HepG2 (cell line): ENCODE results near the gene ANO1. TPM values are rescaled to one million over a fixed set of nuclear protein-coding genes. Genes with fewer than 3 reads are reported as not detected.
A peak's percentile ranks its signal among the peaks of the same experiment; 100 is the strongest.

Experiments
- KDM5B ChIP-seq: sonication (generic); formaldehyde crosslinking; IDR thresholded peaks from 2 replicates; pipeline ENCODE4 v1.4.0; 2020; ENCODE audit warnings: missing genetic modification reagents, mild to moderate bottlenecking, borderline replicate concordance
- KLF6 ChIP-seq: IDR thresholded peaks from 2 replicates; pipeline ENCODE4 v1.8.0; 2016; ENCODE audit warnings: missing biosample characterization, missing genetic modification reagents
- MLXIP ChIP-seq: sonication (generic); formaldehyde crosslinking; IDR thresholded peaks from 2 replicates; pipeline ENCODE4 v1.9.0; 2021; ENCODE audit warnings: missing genetic modification reagents, borderline replicate concordance
- PAXIP1 ChIP-seq: sonication (generic); formaldehyde crosslinking; conservative IDR thresholded peaks from 2 replicates; pipeline ENCODE4 v1.4.0; 2020; ENCODE audit warnings: mild to moderate bottlenecking, missing genetic modification reagents, moderate library complexity
- RBAK ChIP-seq: sonication (generic); formaldehyde crosslinking; IDR thresholded peaks from 2 replicates; pipeline ENCODE4 v1.5.1; 2020; ENCODE audit warnings: mild to moderate bottlenecking, missing genetic modification reagents
- polyA plus RNA-seq, 8 experiments: library from polyadenylated mRNA; depleted of rRNA in 3 of 8; stranded (reverse) in 7 of 8; unstranded in 1 of 8; fragments of >200 nt; fragmentation: Illumina TruSeq in 4 of 8; extraction: Trizol in 4 of 8; gene quantifications; 2 replicates each; pipeline versions ENCODE4 v1.2.1 to v1.2.3, GENCODE V29; 2011 to 2016; ENCODE audit warnings: low read depth in 4 of 8, missing spikeins in 1 of 8, mixed read lengths in 1 of 8; ENCODE audit not compliant: insufficient read depth in 1 of 8
- total RNA-seq, 5 experiments: library from RNA; depleted of rRNA; stranded (reverse); fragments of >200 nt; fragmentation: Illumina TruSeq; extraction: Trizol; gene quantifications; 2 replicates each; pipeline ENCODE4 v1.2.3, GENCODE V29; 2016; ENCODE audit warnings: low read depth in 1 of 5

ANO1 gene
- total and polyA plus RNA-seq, 2 of the 13 experiments (the other 11 are each of a cell fraction or from before 2014, with no cell fraction given) = not detected

DNA sequence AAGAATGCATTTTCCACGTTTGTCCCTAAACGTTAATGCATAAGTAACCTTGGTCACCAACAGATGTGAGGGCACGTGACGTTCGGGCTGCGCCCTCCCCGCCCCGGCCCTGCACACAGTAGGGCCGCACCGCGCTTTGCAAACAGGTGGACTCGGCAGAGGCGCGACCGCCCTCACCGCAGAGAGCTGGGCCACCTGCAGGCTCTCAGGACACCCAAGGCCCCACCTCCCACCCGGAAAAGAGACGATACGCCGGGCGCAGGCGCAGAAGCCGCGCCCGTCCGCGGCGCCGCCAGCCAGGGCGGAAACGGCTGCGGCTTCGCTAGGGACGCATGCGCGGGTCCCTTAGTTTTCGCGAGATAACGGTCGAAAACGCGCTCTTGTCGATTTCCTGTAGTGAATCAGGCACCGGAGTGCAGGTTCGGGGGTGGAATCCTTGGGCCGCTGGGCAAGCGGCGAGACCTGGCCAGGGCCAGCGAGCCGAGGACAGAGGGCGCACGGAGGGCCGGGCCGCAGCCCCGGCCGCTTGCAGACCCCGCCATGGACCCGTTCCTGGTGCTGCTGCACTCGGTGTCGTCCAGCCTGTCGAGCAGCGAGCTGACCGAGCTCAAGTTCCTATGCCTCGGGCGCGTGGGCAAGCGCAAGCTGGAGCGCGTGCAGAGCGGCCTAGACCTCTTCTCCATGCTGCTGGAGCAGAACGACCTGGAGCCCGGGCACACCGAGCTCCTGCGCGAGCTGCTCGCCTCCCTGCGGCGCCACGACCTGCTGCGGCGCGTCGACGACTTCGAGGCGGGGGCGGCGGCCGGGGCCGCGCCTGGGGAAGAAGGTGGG, 125.0 kb downstream of the ANO1 start, which contains the start of gene FADD (continued):
- 0 out of 2 replicates have a peak, but pooled peaks have one; percentile 7 for TF ChIP-seq MLXIP (CRISPR knock-in tag)
- TF ChIP-seq KDM5B (CRISPR knock-in tag) = peak; percentile 39; the same call in 1 of the 2 replicates
- no peak for TF ChIP-seq KLF6 (CRISPR knock-in tag)
- no peak; the same call in 1 of the 2 replicates for TF ChIP-seq PAXIP1 (CRISPR knock-in tag)
- TF ChIP-seq RBAK (CRISPR knock-in tag) = no peak
